Fibroblast of gingiva (primary cell): ENCODE measurements around the gene CRYGB.
"Not testable (repeated sequence)": the region's sequence is repeated elsewhere in the genome, so short reads cannot be mapped to it uniquely, and the experiment has no call there.

Experiments
- DNase-seq: peaks from one replicate; pipeline ENCODE4 v3.0.0-alpha.2; 2011; ENCODE audit warnings: low read depth

Gene CRYGB

GRCh38 chr2:208112969-208113368 is 33.0 kb downstream of the CRYGB start:
- no peak for DNase-seq

GRCh38 chr2:208112273-208112745 is 33.6 kb downstream of the CRYGB start:
- not testable (repeated sequence) for DNase-seq

GRCh38 chr2:208103616-208104015 is 42.3 kb downstream of the CRYGB start:
- no peak for DNase-seq

- peak; percentile 6 for DNase-seq
Observed at GRCh38 chr2:208101716-208102631, 44.0 kb downstream of the CRYGB start.

GRCh38 chr2:208099682-208100470 is 46.1 kb downstream of the CRYGB start:
- no peak for DNase-seq

- not testable (repeated sequence) for DNase-seq
Observed at GRCh38 chr2:208098701-208099100, 47.3 kb downstream of the CRYGB start.

GRCh38 chr2:208098267-208098666 is 47.7 kb downstream of the CRYGB start:
- no peak for DNase-seq

GRCh38 chr2:208097801-208098200 is 48.2 kb downstream of the CRYGB start:
- DNase-seq: peak; percentile 59

- DNase-seq: no peak
Observed at GRCh38 chr2:208097313-208097712, 48.6 kb downstream of the CRYGB start.

GRCh38 chr2:208096080-208096479 is 49.9 kb downstream of the CRYGB start:
- no peak for DNase-seq

- DNase-seq: no peak
Observed at GRCh38 chr2:208093128-208093527, 52.8 kb downstream of the CRYGB start.
